Astrocyte (in vitro differentiated cells and primary cell): ENCODE results near the gene MYADM.

Source experiments
- CTCF ChIP-seq: IDR thresholded peaks from 2 replicates; pipeline ENCODE4 v1.5.1; 2011; ENCODE audit warnings: low read depth, mild to moderate bottlenecking, inconsistent platforms, low read length, moderate library complexity; ENCODE audit not compliant: insufficient read depth
- EZH2 ChIP-seq: IDR thresholded peaks from 2 replicates; pipeline ENCODE4 v1.6.1; 2012; ENCODE audit warnings: mild to moderate bottlenecking, low read length, inconsistent platforms; ENCODE audit not compliant: insufficient read depth

GRCh38 chr19:53912653-53913052 lies 45.0 kb downstream of the MYADM start:
- no peak for TF ChIP-seq CTCF
- no peak for TF ChIP-seq EZH2
